GM10266 (cell line): ENCODE results near the gene THOC5.
"Not testable (repeated sequence)": the region's sequence is repeated elsewhere in the genome, so short reads cannot be mapped to it uniquely, and the experiment has no call there.

Experiments
- DNase-seq: peaks from one replicate; pipeline ENCODE4 v3.0.0; 2012; ENCODE audit errors: extremely low spot score
- TF ChIP-seq, protein P1 (sequence below): IDR thresholded peaks from 2 replicates; pipeline ENCODE4 v1.5.1; 2012; ENCODE audit warnings: mild to moderate bottlenecking, low read depth; ENCODE audit not compliant: control insufficient read depth, insufficient read depth; ENCODE audit errors: missing control alignments

THOC5 gene

GRCh38 chr22:29503811-29504372 lies 49.7 kb downstream of the THOC5 start:
- TF ChIP-seq, protein P1, sequence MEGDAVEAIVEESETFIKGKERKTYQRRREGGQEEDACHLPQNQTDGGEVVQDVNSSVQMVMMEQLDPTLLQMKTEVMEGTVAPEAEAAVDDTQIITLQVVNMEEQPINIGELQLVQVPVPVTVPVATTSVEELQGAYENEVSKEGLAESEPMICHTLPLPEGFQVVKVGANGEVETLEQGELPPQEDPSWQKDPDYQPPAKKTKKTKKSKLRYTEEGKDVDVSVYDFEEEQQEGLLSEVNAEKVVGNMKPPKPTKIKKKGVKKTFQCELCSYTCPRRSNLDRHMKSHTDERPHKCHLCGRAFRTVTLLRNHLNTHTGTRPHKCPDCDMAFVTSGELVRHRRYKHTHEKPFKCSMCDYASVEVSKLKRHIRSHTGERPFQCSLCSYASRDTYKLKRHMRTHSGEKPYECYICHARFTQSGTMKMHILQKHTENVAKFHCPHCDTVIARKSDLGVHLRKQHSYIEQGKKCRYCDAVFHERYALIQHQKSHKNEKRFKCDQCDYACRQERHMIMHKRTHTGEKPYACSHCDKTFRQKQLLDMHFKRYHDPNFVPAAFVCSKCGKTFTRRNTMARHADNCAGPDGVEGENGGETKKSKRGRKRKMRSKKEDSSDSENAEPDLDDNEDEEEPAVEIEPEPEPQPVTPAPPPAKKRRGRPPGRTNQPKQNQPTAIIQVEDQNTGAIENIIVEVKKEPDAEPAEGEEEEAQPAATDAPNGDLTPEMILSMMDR: no peak
- no peak for DNase-seq

DNA sequence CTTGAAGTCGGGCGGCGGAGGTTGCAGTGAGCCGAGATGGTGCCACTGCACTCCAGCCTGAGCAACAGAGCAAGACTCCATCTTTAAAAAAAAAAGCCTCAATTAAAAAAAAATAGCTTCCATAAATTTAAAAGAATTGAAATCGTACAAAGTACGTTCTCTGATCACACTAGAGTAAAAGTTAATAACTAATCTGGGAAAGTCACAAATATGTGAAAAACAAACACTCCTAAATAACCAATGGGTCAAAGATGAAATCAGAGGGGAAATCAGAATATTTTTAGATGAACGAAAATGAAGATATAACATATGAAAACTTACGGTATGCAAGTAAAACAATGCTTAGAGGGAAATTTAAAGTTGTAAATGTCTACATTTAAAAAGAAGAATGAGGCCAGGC lies 53.7 kb downstream of the THOC5 start:
- no peak for DNase-seq
- TF ChIP-seq, protein P1: no peak

- TF ChIP-seq, protein P1: no peak
- no peak for DNase-seq
Measured at GRCh38 chr22:29493636-29494035, 59.9 kb downstream of the THOC5 start.

- no peak for DNase-seq
- TF ChIP-seq, protein P1: no peak
Measured at GRCh38 chr22:29491012-29491411, 62.5 kb downstream of the THOC5 start.

DNA sequence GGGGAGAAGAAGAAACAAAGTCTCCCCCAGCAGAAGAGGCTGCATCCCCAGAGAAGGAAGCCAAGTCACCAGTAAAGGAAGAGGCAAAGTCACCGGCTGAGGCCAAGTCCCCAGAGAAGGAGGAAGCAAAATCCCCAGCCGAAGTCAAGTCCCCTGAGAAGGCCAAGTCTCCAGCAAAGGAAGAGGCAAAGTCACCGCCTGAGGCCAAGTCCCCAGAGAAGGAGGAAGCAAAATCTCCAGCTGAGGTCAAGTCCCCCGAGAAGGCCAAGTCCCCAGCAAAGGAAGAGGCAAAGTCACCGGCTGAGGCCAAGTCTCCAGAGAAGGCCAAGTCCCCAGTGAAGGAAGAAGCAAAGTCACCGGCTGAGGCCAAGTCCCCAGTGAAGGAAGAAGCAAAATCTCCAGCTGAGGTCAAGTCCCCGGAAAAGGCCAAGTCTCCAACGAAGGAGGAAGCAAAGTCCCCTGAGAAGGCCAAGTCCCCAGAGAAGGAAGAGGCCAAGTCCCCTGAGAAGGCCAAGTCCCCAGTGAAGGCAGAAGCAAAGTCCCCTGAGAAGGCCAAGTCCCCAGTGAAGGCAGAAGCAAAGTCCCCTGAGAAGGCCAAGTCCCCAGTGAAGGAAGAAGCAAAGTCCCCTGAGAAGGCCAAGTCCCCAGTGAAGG lies 64.3 kb downstream of the THOC5 start:
- not testable (repeated sequence) for DNase-seq

- TF ChIP-seq, protein P1: no peak
- DNase-seq: no peak
Measured at GRCh38 chr22:29487426-29487986, 66.1 kb downstream of the THOC5 start.

- TF ChIP-seq, protein P1: no peak
- DNase-seq: no peak
Measured at GRCh38 chr22:29485448-29485847, 68.1 kb downstream of the THOC5 start.
